K562 (cell line): ENCODE measurements around the gene ALG6. TPM values are rescaled to one million over a fixed set of nuclear protein-coding genes. Genes with fewer than 3 reads are reported as not detected.

Source experiments
- ATAC-seq: fragments of 200-7000 bp; cut with Tn5 transposase; 3 replicates; pipeline ENCODE4 v1.9.1; 2020; ENCODE audit warnings: moderate library complexity
- BruUV-seq: library from RNA; stranded (reverse); fragments of 400-500 nt; replicated peaks from 2 replicates; lab custom pipeline; 2021; lab: Mats Ljungman, UMichigan
- CTCF ChIA-PET: fragments of 300-600 bp; formaldehyde crosslinking; extraction: SDS; loops from one replicate; lab custom pipeline; 2021; ENCODE audit warnings: low intra/inter-chr PET ratio; lab: Yijun Ruan, JAX
- POLR2A ChIA-PET: fragments of 300-600, 350-650 bp; sonication (Branson Sonifier 250); formaldehyde crosslinking; extraction: SDS; loops from one replicate; lab custom pipeline; 2021; ENCODE audit warnings: antibody characterized with exemption, inconsistent platforms; lab: Yijun Ruan, JAX
- DNase-seq, 4 experiments: peaks; one replicate each; pipeline versions ENCODE4 v3.0.0 to v3.0.0-alpha.2; 2011 to 2018; ENCODE audit warnings: low spot score in 3 of 4, mixed read lengths in 3 of 4; ENCODE audit errors: extremely low read depth in 1 of 4
- FAIRE-seq: peaks from 2 replicates; lab custom pipeline; 2011; peaks lifted over from hg19 to GRCh38; lab: Jason Lieb, UNC
- H2AFZ ChIP-seq: 2 replicates; pipeline ENCODE4 v1.6.0; 2011; ENCODE audit warnings: low read depth, low read length, control low read depth, inconsistent platforms
- H3K27ac ChIP-seq: fragments of 200-600 bp; 3 replicates; pipeline ENCODE4 v1.8.0; 2011; ENCODE audit warnings: low read depth, mild to moderate bottlenecking, control low read depth, inconsistent platforms, low read length, moderate library complexity, mixed read lengths; ENCODE audit errors: extremely low read depth
- H3K27me3 ChIP-seq, 2 experiments: fragments of 300-600 bp in 1 of 2; 2 replicates in 1 of 2; 3 replicates in 1 of 2; pipeline versions ENCODE4 v1.6.0 to v1.8.0; 2011; ENCODE audit warnings: inconsistent platforms in 2 of 2, low read length in 2 of 2, mild to moderate bottlenecking in 1 of 2, mixed read lengths in 1 of 2, moderate library complexity in 1 of 2; ENCODE audit not compliant: control insufficient read depth in 2 of 2, insufficient read depth in 2 of 2
- H3K36me3 ChIP-seq: fragments of 300-600 bp; 3 replicates; pipeline ENCODE4 v1.8.0; 2011; ENCODE audit warnings: mild to moderate bottlenecking, low read length, inconsistent platforms; ENCODE audit not compliant: control insufficient read depth, insufficient read depth
- H3K4me1 ChIP-seq, 2 experiments: fragments of 200-600 bp in 1 of 2; replicated peaks in 1 of 2; 2 replicates in 1 of 2; 3 replicates in 1 of 2; pipeline versions ENCODE4 v1.5.1 to v1.8.0; 2011; ENCODE audit warnings: inconsistent platforms in 2 of 2, low read length in 2 of 2, mild to moderate bottlenecking in 1 of 2, mixed read lengths in 1 of 2, moderate library complexity in 1 of 2; ENCODE audit not compliant: control insufficient read depth in 2 of 2, insufficient read depth in 2 of 2
- H3K4me2 ChIP-seq: 2 replicates; pipeline ENCODE4 v1.6.1; 2011; ENCODE audit warnings: low read length, control low read depth, inconsistent platforms, mixed read lengths; ENCODE audit not compliant: insufficient read depth
- H3K4me3 ChIP-seq: fragments of 200-600 bp; sonication (generic), shearing (Covaris generic); 2 replicates; pipeline ENCODE4 v1.5.1; 2016; ENCODE audit warnings: control low read depth, inconsistent platforms
- H3K79me2 ChIP-seq: fragments of 200-600 bp; 3 replicates; pipeline ENCODE4 v1.8.0; 2011; ENCODE audit warnings: low read length, inconsistent platforms; ENCODE audit not compliant: control insufficient read depth, insufficient read depth
- H3K9ac ChIP-seq, 2 experiments: 2 replicates each; pipeline versions ENCODE4 v1.6.0 to v1.6.1; 2011; ENCODE audit warnings: low read depth in 2 of 2, low read length in 2 of 2, control low read depth in 1 of 2, inconsistent platforms in 1 of 2, mild to moderate bottlenecking in 1 of 2, mixed read lengths in 1 of 2; ENCODE audit not compliant: insufficient read depth in 1 of 2
- H3K9me1 ChIP-seq: one replicate; pipeline ENCODE4 v1.6.0; 2011; ENCODE audit warnings: inconsistent platforms, mild to moderate bottlenecking, low read length, moderate library complexity; ENCODE audit not compliant: control insufficient read depth, insufficient read depth
- H3K9me3 ChIP-seq: replicated peaks from 2 replicates; pipeline ENCODE4 v1.5.1; 2011; ENCODE audit warnings: low read depth, low read length, inconsistent platforms; ENCODE audit not compliant: control insufficient read depth, insufficient read depth
- H4K20me1 ChIP-seq: replicated peaks from 2 replicates; pipeline ENCODE4 v1.6.1; 2011; ENCODE audit warnings: low read length, inconsistent platforms, mixed read lengths; ENCODE audit not compliant: control insufficient read depth, insufficient read depth
- E4F1 ChIP-seq: fragments of 250-450 bp; sonication (Bioruptor Pico); IDR thresholded peaks from 2 replicates; pipeline ENCODE4 v1.5.0; 2021; ENCODE audit warnings: mild to moderate bottlenecking, borderline replicate concordance
- FOXM1 ChIP-seq, 2 experiments: fragments of 450-650 bp in 1 of 2; sonication (generic) in 1 of 2; formaldehyde crosslinking in 1 of 2; IDR thresholded peaks; 2 replicates each; pipeline versions ENCODE4 v1.6.1 to v1.9.0; 2017 to 2022; ENCODE audit warnings: low read depth in 2 of 2, mild to moderate bottlenecking in 2 of 2, missing genetic modification reagents in 1 of 2, moderate library complexity in 1 of 2
- HDAC2 ChIP-seq: fragments of 450-650 bp; IDR thresholded peaks from 2 replicates; pipeline ENCODE4 v1.6.1; 2016; ENCODE audit warnings: mild to moderate bottlenecking
- IRF1 ChIP-seq: sonication (generic); formaldehyde crosslinking; IDR thresholded peaks from 2 replicates; pipeline ENCODE4 v1.8.0; 2022; ENCODE audit warnings: missing genetic modification reagents, mild to moderate bottlenecking, borderline replicate concordance
- MECOM ChIP-seq: fragments of 250-450 bp; sonication (Bioruptor Pico); IDR thresholded peaks from 2 replicates; pipeline ENCODE4 v1.8.0; 2022; ENCODE audit warnings: inconsistent platforms
- MED1 ChIP-seq: sonication (generic); formaldehyde crosslinking; IDR thresholded peaks from 2 replicates; pipeline ENCODE4 v1.8.1; 2023; ENCODE audit warnings: missing genetic modification reagents, borderline replicate concordance
- WGBS: fragments of 100-300 bp; shearing (Covaris generic); methylation state at CpG from one replicate; pipeline ENCODE4 v1.1.6; 2016; ENCODE audit warnings: low coverage, mixed read lengths; ENCODE audit not compliant: insufficient coverage; ENCODE audit errors: missing lambda C conversion rate; 5-methylcytosine and 5-hydroxymethylcytosine counted together
- in situ Hi-C: fragments of 300-500 bp; cut with MboI; formaldehyde crosslinking; loops from 4 replicates; pipeline ENCODE4 v1.15.0; 2018; ENCODE audit warnings: inconsistent platforms, mixed read lengths
- intact Hi-C: fragments of 100-400 bp; cut with micrococcal nuclease; formaldehyde crosslinking; loops from 2 replicates; pipeline ENCODE4 v1.14.2; 2022
- polyA plus RNA-seq, 8 experiments: library from polyadenylated mRNA; depleted of rRNA in 4 of 8; stranded (reverse) in 5 of 8; unstranded in 3 of 8; fragments of >200 nt; fragmentation: Nextera tagmentation in 2 of 8; fragmentation: Illumina TruSeq in 1 of 8; extraction: Ambion mirVana in 2 of 8; extraction: Trizol in 1 of 8; gene quantifications; 2 replicates each; pipeline versions ENCODE4 v1.2.1 to v1.2.3, GENCODE V29; 2011 to 2014; ENCODE audit warnings: inconsistent platforms in 1 of 8, missing spikeins in 1 of 8
- total RNA-seq, 7 experiments: library from RNA; depleted of rRNA in 6 of 7; stranded (reverse); fragments of >200 nt in 6 of 7; fragmentation: Illumina TruSeq in 2 of 7; extraction: Trizol in 2 of 7; gene quantifications; 2 replicates each; pipeline versions ENCODE4 v1.2.1 to v1.2.3, GENCODE V29; 2011 to 2021; ENCODE audit warnings: low replicate concordance in 1 of 7

The ALG6 gene
- total and polyA plus RNA-seq, 9 of the 15 experiments (the other 6 are each of a cell fraction or from before 2014, with no cell fraction given): 14.6 to 35.7 (median 23.3) TPM

GRCh38 chr1:63330331-63330916, 37.0 kb upstream of the ALG6 start:
- Histone ChIP-seq H3K4me1 (peaks cover 4 to 13% of the 10 kb centered on the region in 2 experiments; a peak in 3 of 5 replicates), H3K27me3 (peaks cover 34 to 48% of the 10 kb centered on the region in 2 experiments; a peak in 4 of 5 replicates), H3K9me3 (no peaks in the 10 kb centered on the region), H3K79me2 (no peaks in the 10 kb centered on the region), H3K9me1 (no peaks in the 10 kb centered on the region), H4K20me1 (no peaks in the 10 kb centered on the region), H3K9ac (no peak overlapping the region)
- intact Hi-C loops: no loop called here
- CTCF ChIA-PET: no interaction called here
- FAIRE-seq: no peak
- DNase-seq: no peak
- TF ChIP-seq MED1 (CRISPR knock-in tag): no peak
- TF ChIP-seq E4F1 (CRISPR knock-in tag): no peak
- TF ChIP-seq MECOM: no peak
- TF ChIP-seq IRF1: no peak
- TF ChIP-seq HDAC2: no peak
- TF ChIP-seq FOXM1 (IDR thresholded peaks at IDR 0.05; ENCODE audit: low read depth): no peak
- TF ChIP-seq FOXM1 (CRISPR knock-in tag; IDR thresholded peaks at IDR 0.05; ENCODE audit: low read depth): no peak
- TF ChIP-seq, all 486 proteins: peak for 0
- Histone ChIP-seq H3K36me3 (no peaks in the 10 kb centered on the region), H2AFZ (no peak overlapping the region), H3K4me2 (no peak overlapping the region), H3K4me3 (no peak overlapping the region), H3K27ac (no peak overlapping the region)
- BruUV-seq: no TSS peak
- no peak for ATAC-seq
- POLR2A ChIA-PET: interaction anchor here (0.7 to 0.8 kb wide), 2 partner anchors 10 to 11 kb away, joined by 3 to 4 read pairs; no protein-coding TSS in a partner anchor
- in situ Hi-C loops: no loop called here
- WGBS: 15% methylated on average over 28 of the region's 28 CpGs
